ENCODE results near the gene PRLH.

The PRLH gene

GRCh38 chr2:237538901-237539300 lies 27.5 kb upstream of the PRLH start:
- 95 to 97% methylated on average over 18 of the region's 18 CpGs for WGBS, 2 experiments
- H3K27me3 ChIP-seq (ENCODE audit: control insufficient read depth, insufficient read depth, low read length, poor library complexity, severe bottlenecking): no peaks in the 10 kb centered on the region
- H3K4me1 ChIP-seq (ENCODE audit: control insufficient read depth, insufficient read depth, low read length): no peaks in the 10 kb centered on the region
- no peaks in the 10 kb centered on the region for H3K9me3 ChIP-seq (ENCODE audit: control insufficient read depth, low read length)
- no peak overlapping the region for H3K4me3 ChIP-seq (ENCODE audit: insufficient read depth, low read depth, low read length)
- no peak overlapping the region for H3K27ac ChIP-seq (ENCODE audit: insufficient read depth, low read depth, low read length, poor library complexity, severe bottlenecking)
- H3K36me3 ChIP-seq (ENCODE audit: control insufficient read depth, insufficient read depth, low read length): no peaks in the 10 kb centered on the region

GRCh38 chr2:237539681-237540080 lies 26.7 kb upstream of the PRLH start:
- 93 to 95% methylated on average over 6 of the region's 6 CpGs for WGBS, 2 experiments

GRCh38 chr2:237540223-237540775 lies 26.1 kb upstream of the PRLH start:
- Histone ChIP-seq H3K4me1 (ENCODE audit: control insufficient read depth, insufficient read depth, low read length) (no peaks in the 10 kb centered on the region), H3K27ac (ENCODE audit: insufficient read depth, low read depth, low read length, poor library complexity, severe bottlenecking) (no peak overlapping the region), H3K9me3 (ENCODE audit: control insufficient read depth, low read length) (no peaks in the 10 kb centered on the region), H3K27me3 (ENCODE audit: control insufficient read depth, insufficient read depth, low read length, poor library complexity, severe bottlenecking) (no peaks in the 10 kb centered on the region), H3K4me3 (ENCODE audit: insufficient read depth, low read depth, low read length) (no peak overlapping the region), H3K36me3 (ENCODE audit: control insufficient read depth, insufficient read depth, low read length) (no peaks in the 10 kb centered on the region)
- 94 to 95% methylated on average over 13 of the region's 13 CpGs for WGBS, 2 experiments

More at GRCh38 chr2:237539681-237540080, 26.7 kb upstream of the PRLH start:
- Histone ChIP-seq H3K9me3 (ENCODE audit: control insufficient read depth, low read length) (no peaks in the 10 kb centered on the region), H3K4me3 (ENCODE audit: insufficient read depth, low read depth, low read length) (no peak overlapping the region), H3K27ac (ENCODE audit: insufficient read depth, low read depth, low read length, poor library complexity, severe bottlenecking) (no peak overlapping the region), H3K36me3 (ENCODE audit: control insufficient read depth, insufficient read depth, low read length) (no peaks in the 10 kb centered on the region), H3K27me3 (ENCODE audit: control insufficient read depth, insufficient read depth, low read length, poor library complexity, severe bottlenecking) (no peaks in the 10 kb centered on the region), H3K4me1 (ENCODE audit: control insufficient read depth, insufficient read depth, low read length) (no peaks in the 10 kb centered on the region)

GRCh38 chr2:237540823-237541222 lies 25.6 kb upstream of the PRLH start:
- 89 to 93% methylated on average over 6 of the region's 6 CpGs for WGBS, 2 experiments
- H3K9me3 ChIP-seq (ENCODE audit: control insufficient read depth, low read length): no peaks in the 10 kb centered on the region
- no peaks in the 10 kb centered on the region for H3K27me3 ChIP-seq (ENCODE audit: control insufficient read depth, insufficient read depth, low read length, poor library complexity, severe bottlenecking)
- H3K4me3 ChIP-seq (ENCODE audit: insufficient read depth, low read depth, low read length): no peak overlapping the region
- no peak overlapping the region for H3K27ac ChIP-seq (ENCODE audit: insufficient read depth, low read depth, low read length, poor library complexity, severe bottlenecking)
- H3K36me3 ChIP-seq (ENCODE audit: control insufficient read depth, insufficient read depth, low read length): no peaks in the 10 kb centered on the region
- H3K4me1 ChIP-seq (ENCODE audit: control insufficient read depth, insufficient read depth, low read length): no peaks in the 10 kb centered on the region

GRCh38 chr2:237541243-237541642 lies 25.1 kb upstream of the PRLH start:
- WGBS, 2 experiments: 46 to 55% methylated on average over 5 of the region's 5 CpGs
- no peak overlapping the region for H3K4me3 ChIP-seq (ENCODE audit: insufficient read depth, low read depth, low read length)

GRCh38 chr2:237542001-237542704 lies 24.2 kb upstream of the PRLH start:
- Histone ChIP-seq H3K4me1 (ENCODE audit: control insufficient read depth, insufficient read depth, low read length) (no peaks in the 10 kb centered on the region), H3K27me3 (ENCODE audit: control insufficient read depth, insufficient read depth, low read length, poor library complexity, severe bottlenecking) (no peaks in the 10 kb centered on the region), H3K36me3 (ENCODE audit: control insufficient read depth, insufficient read depth, low read length) (no peaks in the 10 kb centered on the region), H3K27ac (ENCODE audit: insufficient read depth, low read depth, low read length, poor library complexity, severe bottlenecking) (no peak overlapping the region), H3K9me3 (ENCODE audit: control insufficient read depth, low read length) (no peaks in the 10 kb centered on the region), H3K4me3 (ENCODE audit: insufficient read depth, low read depth, low read length) (no peak overlapping the region)
- WGBS, 2 experiments: 91 to 92% methylated on average over 18 of the region's 18 CpGs

More at GRCh38 chr2:237541243-237541642, 25.1 kb upstream of the PRLH start:
- Histone ChIP-seq H3K36me3 (ENCODE audit: control insufficient read depth, insufficient read depth, low read length) (no peaks in the 10 kb centered on the region), H3K4me1 (ENCODE audit: control insufficient read depth, insufficient read depth, low read length) (no peaks in the 10 kb centered on the region), H3K9me3 (ENCODE audit: control insufficient read depth, low read length) (no peaks in the 10 kb centered on the region), H3K27ac (ENCODE audit: insufficient read depth, low read depth, low read length, poor library complexity, severe bottlenecking) (no peak overlapping the region), H3K27me3 (ENCODE audit: control insufficient read depth, insufficient read depth, low read length, poor library complexity, severe bottlenecking) (no peaks in the 10 kb centered on the region)

GRCh38 chr2:237546040-237546875 lies 20.1 kb upstream of the PRLH start:
- no peaks in the 10 kb centered on the region for H3K27me3 ChIP-seq (ENCODE audit: control insufficient read depth, insufficient read depth, low read length, poor library complexity, severe bottlenecking)
- H3K4me3 ChIP-seq (ENCODE audit: insufficient read depth, low read depth, low read length): no peak overlapping the region
- no peaks in the 10 kb centered on the region for H3K36me3 ChIP-seq (ENCODE audit: control insufficient read depth, insufficient read depth, low read length)
- 89 to 93% methylated on average over 8 of the region's 8 CpGs for WGBS, 2 experiments
- H3K27ac ChIP-seq (ENCODE audit: insufficient read depth, low read depth, low read length, poor library complexity, severe bottlenecking): no peak overlapping the region
- H3K9me3 ChIP-seq (ENCODE audit: control insufficient read depth, low read length): no peaks in the 10 kb centered on the region
- H3K4me1 ChIP-seq (ENCODE audit: control insufficient read depth, insufficient read depth, low read length): no peaks in the 10 kb centered on the region

GRCh38 chr2:237546876-237547395 lies 19.4 kb upstream of the PRLH start:
- H3K27ac ChIP-seq (ENCODE audit: insufficient read depth, low read depth, low read length, poor library complexity, severe bottlenecking): no peak overlapping the region

GRCh38 chr2:237547841-237548416 lies 18.4 kb upstream of the PRLH start:
- H3K27me3 ChIP-seq (ENCODE audit: control insufficient read depth, insufficient read depth, low read length, poor library complexity, severe bottlenecking): no peaks in the 10 kb centered on the region
- no peaks in the 10 kb centered on the region for H3K4me1 ChIP-seq (ENCODE audit: control insufficient read depth, insufficient read depth, low read length)
- H3K9me3 ChIP-seq (ENCODE audit: control insufficient read depth, low read length): no peaks in the 10 kb centered on the region
- no peaks in the 10 kb centered on the region for H3K36me3 ChIP-seq (ENCODE audit: control insufficient read depth, insufficient read depth, low read length)
- WGBS, 2 experiments: 82 to 84% methylated on average over 11 of the region's 11 CpGs
- no peak overlapping the region for H3K27ac ChIP-seq (ENCODE audit: insufficient read depth, low read depth, low read length, poor library complexity, severe bottlenecking)
- H3K4me3 ChIP-seq (ENCODE audit: insufficient read depth, low read depth, low read length): no peak overlapping the region

More at GRCh38 chr2:237546876-237547395, 19.4 kb upstream of the PRLH start:
- WGBS, 2 experiments: 89 to 91% methylated on average over 12 of the region's 13 CpGs
- Histone ChIP-seq H3K9me3 (ENCODE audit: control insufficient read depth, low read length) (no peaks in the 10 kb centered on the region), H3K4me3 (ENCODE audit: insufficient read depth, low read depth, low read length) (no peak overlapping the region), H3K27me3 (ENCODE audit: control insufficient read depth, insufficient read depth, low read length, poor library complexity, severe bottlenecking) (no peaks in the 10 kb centered on the region), H3K36me3 (ENCODE audit: control insufficient read depth, insufficient read depth, low read length) (no peaks in the 10 kb centered on the region), H3K4me1 (ENCODE audit: control insufficient read depth, insufficient read depth, low read length) (no peaks in the 10 kb centered on the region)

GRCh38 chr2:237549216-237549615 lies 17.2 kb upstream of the PRLH start:
- no peak overlapping the region for H3K4me3 ChIP-seq (ENCODE audit: insufficient read depth, low read depth, low read length)
- H3K27me3 ChIP-seq (ENCODE audit: control insufficient read depth, insufficient read depth, low read length, poor library complexity, severe bottlenecking): no peaks in the 10 kb centered on the region
- no peaks in the 10 kb centered on the region for H3K9me3 ChIP-seq (ENCODE audit: control insufficient read depth, low read length)
- no peaks in the 10 kb centered on the region for H3K36me3 ChIP-seq (ENCODE audit: control insufficient read depth, insufficient read depth, low read length)
- H3K27ac ChIP-seq (ENCODE audit: insufficient read depth, low read depth, low read length, poor library complexity, severe bottlenecking): no peak overlapping the region
- WGBS, 2 experiments: 93 to 95% methylated on average over 8 of the region's 8 CpGs
- no peaks in the 10 kb centered on the region for H3K4me1 ChIP-seq (ENCODE audit: control insufficient read depth, insufficient read depth, low read length)

Data from ectodermal cell (in vitro differentiated cells).